Measurements from ENCODE around the gene KCNH1. TPM values are rescaled to one million over a fixed set of nuclear protein-coding genes. Genes with fewer than 3 reads are reported as not detected.

Gene KCNH1
- total and polyA plus RNA-seq, 2 donors = 0.62 to 0.85 TPM

- Histone ChIP-seq H3K4me1 (ENCODE audit: control insufficient read depth in 2 of 2, insufficient read depth in 2 of 2, low read length in 2 of 2) (no peaks in the 10 kb centered on the region), H3K9me3 (ENCODE audit: control insufficient read depth in 2 of 2, insufficient read depth in 1 of 2, low read length in 1 of 2) (no peaks in the 10 kb centered on the region), H3K27ac (ENCODE audit: low read depth in 1 of 2, low read length in 1 of 2) (no peak overlapping the region), H3K36me3 (ENCODE audit: control insufficient read depth in 2 of 2, insufficient read depth in 2 of 2, low read length in 1 of 2) (no peaks in the 10 kb centered on the region), H3K27me3 (ENCODE audit: control insufficient read depth in 2 of 2, insufficient read depth in 1 of 2, low read length in 1 of 2) (no peaks in the 10 kb centered on the region), H3K4me3 (ENCODE audit: low read length in 2 of 2) (no peak overlapping the region)
- no peak for DNase-seq (ENCODE audit: low read depth in 6 of 9, low spot score in 9 of 9)
Observed at GRCh38 chr1:210850556-210850955, 283.4 kb downstream of the KCNH1 start.

- no peak for DNase-seq (ENCODE audit: low read depth in 6 of 9, low spot score in 9 of 9)
- H3K27ac ChIP-seq (ENCODE audit: low read depth in 1 of 2, low read length in 1 of 2) = no peak overlapping the region
- no peaks in the 10 kb centered on the region for H3K9me3 ChIP-seq (ENCODE audit: control insufficient read depth in 2 of 2, insufficient read depth in 1 of 2, low read length in 1 of 2)
- H3K27me3 ChIP-seq (ENCODE audit: control insufficient read depth in 2 of 2, insufficient read depth in 1 of 2, low read length in 1 of 2) = no peaks in the 10 kb centered on the region
- H3K4me1 ChIP-seq (ENCODE audit: control insufficient read depth in 2 of 2, insufficient read depth in 2 of 2, low read length in 2 of 2) = no peaks in the 10 kb centered on the region
- H3K4me3 ChIP-seq (ENCODE audit: low read length in 2 of 2) = no peak overlapping the region
- no peaks in the 10 kb centered on the region for H3K36me3 ChIP-seq (ENCODE audit: control insufficient read depth in 2 of 2, insufficient read depth in 2 of 2, low read length in 1 of 2)
- WGBS = 93% methylated on average over 3 of the region's 3 CpGs
Observed at GRCh38 chr1:210848474-210848873, 285.5 kb downstream of the KCNH1 start.

- no peak overlapping the region for H3K4me3 ChIP-seq (ENCODE audit: low read length in 2 of 2)
- H3K9me3 ChIP-seq (ENCODE audit: control insufficient read depth in 2 of 2, insufficient read depth in 1 of 2, low read length in 1 of 2) = no peaks in the 10 kb centered on the region
- no peak overlapping the region for H3K27ac ChIP-seq (ENCODE audit: low read depth in 1 of 2, low read length in 1 of 2)
- no peak for DNase-seq (ENCODE audit: low read depth in 6 of 9, low spot score in 9 of 9)
- H3K4me1 ChIP-seq (ENCODE audit: control insufficient read depth in 2 of 2, insufficient read depth in 2 of 2, low read length in 2 of 2) = no peaks in the 10 kb centered on the region
- no peaks in the 10 kb centered on the region for H3K27me3 ChIP-seq (ENCODE audit: control insufficient read depth in 2 of 2, insufficient read depth in 1 of 2, low read length in 1 of 2)
- WGBS = 84% methylated on average over 5 of the region's 5 CpGs
- no peaks in the 10 kb centered on the region for H3K36me3 ChIP-seq (ENCODE audit: control insufficient read depth in 2 of 2, insufficient read depth in 2 of 2, low read length in 1 of 2)
Observed at GRCh38 chr1:210841926-210842625, 291.9 kb downstream of the KCNH1 start.

GRCh38 chr1:210830034-210831028 lies 303.6 kb downstream of the KCNH1 start:
- no peaks in the 10 kb centered on the region for H3K9me3 ChIP-seq (ENCODE audit: control insufficient read depth in 2 of 2, insufficient read depth in 1 of 2, low read length in 1 of 2)
- no peak for DNase-seq (ENCODE audit: low read depth in 6 of 9, low spot score in 9 of 9)
- H3K4me1 ChIP-seq (ENCODE audit: control insufficient read depth in 2 of 2, insufficient read depth in 2 of 2, low read length in 2 of 2) = no peaks in the 10 kb centered on the region
- no peaks in the 10 kb centered on the region for H3K27me3 ChIP-seq (ENCODE audit: control insufficient read depth in 2 of 2, insufficient read depth in 1 of 2, low read length in 1 of 2)
- WGBS = 85% methylated on average over 6 of the region's 6 CpGs
- no peaks in the 10 kb centered on the region for H3K36me3 ChIP-seq (ENCODE audit: control insufficient read depth in 2 of 2, insufficient read depth in 2 of 2, low read length in 1 of 2)
- no peak overlapping the region for H3K27ac ChIP-seq (ENCODE audit: low read depth in 1 of 2, low read length in 1 of 2)
- no peak overlapping the region for H3K4me3 ChIP-seq (ENCODE audit: low read length in 2 of 2)

GRCh38 chr1:210828996-210829596 lies 304.9 kb downstream of the KCNH1 start:
- DNase-seq (ENCODE audit: low read depth in 6 of 9, low spot score in 9 of 9) = no peak
- Histone ChIP-seq H3K27me3 (ENCODE audit: control insufficient read depth in 2 of 2, insufficient read depth in 1 of 2, low read length in 1 of 2) (no peaks in the 10 kb centered on the region), H3K4me1 (ENCODE audit: control insufficient read depth in 2 of 2, insufficient read depth in 2 of 2, low read length in 2 of 2) (no peaks in the 10 kb centered on the region), H3K9me3 (ENCODE audit: control insufficient read depth in 2 of 2, insufficient read depth in 1 of 2, low read length in 1 of 2) (no peaks in the 10 kb centered on the region), H3K36me3 (ENCODE audit: control insufficient read depth in 2 of 2, insufficient read depth in 2 of 2, low read length in 1 of 2) (no peaks in the 10 kb centered on the region), H3K4me3 (ENCODE audit: low read length in 2 of 2) (no peak overlapping the region), H3K27ac (ENCODE audit: low read depth in 1 of 2, low read length in 1 of 2) (no peak overlapping the region)
- WGBS = 86% methylated on average over 4 of the region's 4 CpGs

GRCh38 chr1:210827481-210827880 lies 306.5 kb downstream of the KCNH1 start:
- no peaks in the 10 kb centered on the region for H3K9me3 ChIP-seq (ENCODE audit: control insufficient read depth in 2 of 2, insufficient read depth in 1 of 2, low read length in 1 of 2)
- H3K4me3 ChIP-seq (ENCODE audit: low read length in 2 of 2) = no peak overlapping the region
- no peak overlapping the region for H3K27ac ChIP-seq (ENCODE audit: low read depth in 1 of 2, low read length in 1 of 2)
- no peaks in the 10 kb centered on the region for H3K27me3 ChIP-seq (ENCODE audit: control insufficient read depth in 2 of 2, insufficient read depth in 1 of 2, low read length in 1 of 2)
- DNase-seq (ENCODE audit: low read depth in 6 of 9, low spot score in 9 of 9) = no peak
- H3K4me1 ChIP-seq (ENCODE audit: control insufficient read depth in 2 of 2, insufficient read depth in 2 of 2, low read length in 2 of 2) = no peaks in the 10 kb centered on the region
- no peaks in the 10 kb centered on the region for H3K36me3 ChIP-seq (ENCODE audit: control insufficient read depth in 2 of 2, insufficient read depth in 2 of 2, low read length in 1 of 2)

GRCh38 chr1:210826686-210827085 lies 307.3 kb downstream of the KCNH1 start:
- Histone ChIP-seq H3K36me3 (ENCODE audit: control insufficient read depth in 2 of 2, insufficient read depth in 2 of 2, low read length in 1 of 2) (no peaks in the 10 kb centered on the region), H3K27ac (ENCODE audit: low read depth in 1 of 2, low read length in 1 of 2) (no peak overlapping the region), H3K27me3 (ENCODE audit: control insufficient read depth in 2 of 2, insufficient read depth in 1 of 2, low read length in 1 of 2) (no peaks in the 10 kb centered on the region), H3K4me3 (ENCODE audit: low read length in 2 of 2) (no peak overlapping the region), H3K4me1 (ENCODE audit: control insufficient read depth in 2 of 2, insufficient read depth in 2 of 2, low read length in 2 of 2) (no peaks in the 10 kb centered on the region), H3K9me3 (ENCODE audit: control insufficient read depth in 2 of 2, insufficient read depth in 1 of 2, low read length in 1 of 2) (no peaks in the 10 kb centered on the region)
- no peak for DNase-seq (ENCODE audit: low read depth in 6 of 9, low spot score in 9 of 9)
- WGBS = 96% methylated on average over 5 of the region's 5 CpGs

- Histone ChIP-seq H3K27me3 (ENCODE audit: control insufficient read depth in 2 of 2, insufficient read depth in 1 of 2, low read length in 1 of 2) (no peaks in the 10 kb centered on the region), H3K27ac (ENCODE audit: low read depth in 1 of 2, low read length in 1 of 2) (no peak overlapping the region), H3K4me3 (ENCODE audit: low read length in 2 of 2) (no peak overlapping the region), H3K36me3 (ENCODE audit: control insufficient read depth in 2 of 2, insufficient read depth in 2 of 2, low read length in 1 of 2) (no peaks in the 10 kb centered on the region), H3K9me3 (ENCODE audit: control insufficient read depth in 2 of 2, insufficient read depth in 1 of 2, low read length in 1 of 2) (no peaks in the 10 kb centered on the region), H3K4me1 (ENCODE audit: control insufficient read depth in 2 of 2, insufficient read depth in 2 of 2, low read length in 2 of 2) (no peaks in the 10 kb centered on the region)
- DNase-seq (ENCODE audit: low read depth in 6 of 9, low spot score in 9 of 9) = no peak
- 90% methylated on average over 1 of the region's 1 CpG for WGBS
Observed at GRCh38 chr1:210822932-210823331, 311.0 kb downstream of the KCNH1 start.

- H3K27ac ChIP-seq (ENCODE audit: low read depth in 1 of 2, low read length in 1 of 2) = no peak overlapping the region
- H3K4me3 ChIP-seq (ENCODE audit: low read length in 2 of 2) = no peak overlapping the region
- no peaks in the 10 kb centered on the region for H3K27me3 ChIP-seq (ENCODE audit: control insufficient read depth in 2 of 2, insufficient read depth in 1 of 2, low read length in 1 of 2)
- H3K36me3 ChIP-seq (ENCODE audit: control insufficient read depth in 2 of 2, insufficient read depth in 2 of 2, low read length in 1 of 2) = no peaks in the 10 kb centered on the region
- no peaks in the 10 kb centered on the region for H3K4me1 ChIP-seq (ENCODE audit: control insufficient read depth in 2 of 2, insufficient read depth in 2 of 2, low read length in 2 of 2)
- 73% methylated on average over 2 of the region's 2 CpGs for WGBS
- no peak for DNase-seq (ENCODE audit: low read depth in 6 of 9, low spot score in 9 of 9)
- no peaks in the 10 kb centered on the region for H3K9me3 ChIP-seq (ENCODE audit: control insufficient read depth in 2 of 2, insufficient read depth in 1 of 2, low read length in 1 of 2)
Observed at GRCh38 chr1:210822241-210822640, 311.7 kb downstream of the KCNH1 start.
